K562 (cell line): ENCODE measurements around the gene PREP. TPM values are rescaled to one million over a fixed set of nuclear protein-coding genes. Genes with fewer than 3 reads are reported as not detected.

Source experiments
- ATAC-seq: fragments of 200-7000 bp; cut with Tn5 transposase; 3 replicates; pipeline ENCODE4 v1.9.1; 2020; ENCODE audit warnings: moderate library complexity
- BruUV-seq: library from RNA; stranded (reverse); fragments of 400-500 nt; replicated peaks from 2 replicates; lab custom pipeline; 2021; lab: Mats Ljungman, UMichigan
- CTCF ChIA-PET: fragments of 300-600 bp; formaldehyde crosslinking; extraction: SDS; loops from one replicate; lab custom pipeline; 2021; ENCODE audit warnings: low intra/inter-chr PET ratio; lab: Yijun Ruan, JAX
- POLR2A ChIA-PET: fragments of 300-600, 350-650 bp; sonication (Branson Sonifier 250); formaldehyde crosslinking; extraction: SDS; loops from one replicate; lab custom pipeline; 2021; ENCODE audit warnings: antibody characterized with exemption, inconsistent platforms; lab: Yijun Ruan, JAX
- DNase-seq, 4 experiments: peaks; one replicate each; pipeline versions ENCODE4 v3.0.0 to v3.0.0-alpha.2; 2011 to 2018; ENCODE audit warnings: low spot score in 3 of 4, mixed read lengths in 3 of 4; ENCODE audit errors: extremely low read depth in 1 of 4
- FAIRE-seq: peaks from 2 replicates; lab custom pipeline; 2011; peaks lifted over from hg19 to GRCh38; lab: Jason Lieb, UNC
- H2AFZ ChIP-seq: 2 replicates; pipeline ENCODE4 v1.6.0; 2011; ENCODE audit warnings: low read depth, low read length, control low read depth, inconsistent platforms
- H3K27ac ChIP-seq: fragments of 200-600 bp; 3 replicates; pipeline ENCODE4 v1.8.0; 2011; ENCODE audit warnings: low read depth, mild to moderate bottlenecking, control low read depth, inconsistent platforms, low read length, moderate library complexity, mixed read lengths; ENCODE audit errors: extremely low read depth
- H3K27me3 ChIP-seq, 2 experiments: fragments of 300-600 bp in 1 of 2; 2 replicates in 1 of 2; 3 replicates in 1 of 2; pipeline versions ENCODE4 v1.6.0 to v1.8.0; 2011; ENCODE audit warnings: inconsistent platforms in 2 of 2, low read length in 2 of 2, mild to moderate bottlenecking in 1 of 2, mixed read lengths in 1 of 2, moderate library complexity in 1 of 2; ENCODE audit not compliant: control insufficient read depth in 2 of 2, insufficient read depth in 2 of 2
- H3K36me3 ChIP-seq: fragments of 300-600 bp; 3 replicates; pipeline ENCODE4 v1.8.0; 2011; ENCODE audit warnings: mild to moderate bottlenecking, low read length, inconsistent platforms; ENCODE audit not compliant: control insufficient read depth, insufficient read depth
- H3K4me1 ChIP-seq, 2 experiments: fragments of 200-600 bp in 1 of 2; replicated peaks in 1 of 2; 2 replicates in 1 of 2; 3 replicates in 1 of 2; pipeline versions ENCODE4 v1.5.1 to v1.8.0; 2011; ENCODE audit warnings: inconsistent platforms in 2 of 2, low read length in 2 of 2, mild to moderate bottlenecking in 1 of 2, mixed read lengths in 1 of 2, moderate library complexity in 1 of 2; ENCODE audit not compliant: control insufficient read depth in 2 of 2, insufficient read depth in 2 of 2
- H3K4me2 ChIP-seq: 2 replicates; pipeline ENCODE4 v1.6.1; 2011; ENCODE audit warnings: low read length, control low read depth, inconsistent platforms, mixed read lengths; ENCODE audit not compliant: insufficient read depth
- H3K4me3 ChIP-seq: fragments of 200-600 bp; sonication (generic), shearing (Covaris generic); 2 replicates; pipeline ENCODE4 v1.5.1; 2016; ENCODE audit warnings: control low read depth, inconsistent platforms
- H3K79me2 ChIP-seq: fragments of 200-600 bp; 3 replicates; pipeline ENCODE4 v1.8.0; 2011; ENCODE audit warnings: low read length, inconsistent platforms; ENCODE audit not compliant: control insufficient read depth, insufficient read depth
- H3K9ac ChIP-seq, 2 experiments: 2 replicates each; pipeline versions ENCODE4 v1.6.0 to v1.6.1; 2011; ENCODE audit warnings: low read depth in 2 of 2, low read length in 2 of 2, control low read depth in 1 of 2, inconsistent platforms in 1 of 2, mild to moderate bottlenecking in 1 of 2, mixed read lengths in 1 of 2; ENCODE audit not compliant: insufficient read depth in 1 of 2
- H3K9me1 ChIP-seq: one replicate; pipeline ENCODE4 v1.6.0; 2011; ENCODE audit warnings: inconsistent platforms, mild to moderate bottlenecking, low read length, moderate library complexity; ENCODE audit not compliant: control insufficient read depth, insufficient read depth
- H3K9me3 ChIP-seq: replicated peaks from 2 replicates; pipeline ENCODE4 v1.5.1; 2011; ENCODE audit warnings: low read depth, low read length, inconsistent platforms; ENCODE audit not compliant: control insufficient read depth, insufficient read depth
- H4K20me1 ChIP-seq: replicated peaks from 2 replicates; pipeline ENCODE4 v1.6.1; 2011; ENCODE audit warnings: low read length, inconsistent platforms, mixed read lengths; ENCODE audit not compliant: control insufficient read depth, insufficient read depth
- CBX1 ChIP-seq: sonication (generic); IDR thresholded peaks from 2 replicates; pipeline ENCODE4 v1.6.1; 2016; ENCODE audit warnings: antibody characterized with exemption, low read depth, mild to moderate bottlenecking
- CCAR2 ChIP-seq: fragments of 200-400 bp; formaldehyde crosslinking; IDR thresholded peaks from 2 replicates; pipeline ENCODE4 v1.6.1; 2017; ENCODE audit warnings: mild to moderate bottlenecking, low read depth, low read length
- CHCHD3 ChIP-seq: fragments of 250-450 bp; sonication (Bioruptor Pico); IDR thresholded peaks from 2 replicates; pipeline ENCODE4 v2.1.2; 2022; ENCODE audit warnings: mild to moderate bottlenecking
- FOXM1 ChIP-seq, 2 experiments: fragments of 450-650 bp in 1 of 2; sonication (generic) in 1 of 2; formaldehyde crosslinking in 1 of 2; IDR thresholded peaks; 2 replicates each; pipeline versions ENCODE4 v1.6.1 to v1.9.0; 2017 to 2022; ENCODE audit warnings: low read depth in 2 of 2, mild to moderate bottlenecking in 2 of 2, missing genetic modification reagents in 1 of 2, moderate library complexity in 1 of 2
- FUS ChIP-seq: fragments of 200-400 bp; formaldehyde crosslinking; optimal IDR thresholded peaks from 2 replicates; pipeline ENCODE3; 2017; ENCODE audit warnings: low read depth, low read length
- GATA2 ChIP-seq: sonication (generic); formaldehyde crosslinking; IDR thresholded peaks from 2 replicates; pipeline ENCODE4 v1.4.0; 2020; ENCODE audit warnings: mild to moderate bottlenecking, missing genetic modification reagents
- HNRNPL ChIP-seq: fragments of 200-400 bp; formaldehyde crosslinking; IDR thresholded peaks from 2 replicates; pipeline ENCODE4 v1.6.1; 2017; ENCODE audit warnings: low read depth, mild to moderate bottlenecking, low read length
- JUND ChIP-seq, 2 experiments: IDR thresholded peaks; 2 replicates in 1 of 2; 3 replicates in 1 of 2; pipeline ENCODE4 v1.6.1; 2011; ENCODE audit warnings: borderline replicate concordance in 2 of 2, low read depth in 2 of 2, low read length in 2 of 2, improper control_type of control experiment in 1 of 2, missing biosample characterization in 1 of 2, missing genetic modification characterization in 1 of 2, missing genetic modification reagents in 1 of 2
- PREB ChIP-seq: sonication (generic); formaldehyde crosslinking; IDR thresholded peaks from 2 replicates; pipeline ENCODE4 v1.8.1; 2023; ENCODE audit warnings: mild to moderate bottlenecking, missing genetic modification reagents
- RAD21 ChIP-seq, 2 experiments: fragments of 250-450 bp in 1 of 2; fragments of 450-650 bp in 1 of 2; sonication (Bioruptor Pico) in 1 of 2; formaldehyde crosslinking in 1 of 2; IDR thresholded peaks in 1 of 2; conservative IDR thresholded peaks in 1 of 2; 2 replicates each; pipeline versions ENCODE4 v1.4.0 to v1.8.0; 2020 to 2022; ENCODE audit warnings: mild to moderate bottlenecking in 2 of 2, moderate library complexity in 1 of 2
- SMAD2 ChIP-seq: fragments of 150-350 bp; IDR thresholded peaks from 2 replicates; pipeline ENCODE4 v1.6.1; 2014; ENCODE audit warnings: low read depth, mild to moderate bottlenecking, low read length
- SMARCE1 ChIP-seq: fragments of 450-650 bp; IDR thresholded peaks from 2 replicates; pipeline ENCODE4 v1.7.1; 2016; ENCODE audit warnings: mild to moderate bottlenecking
- SNIP1 ChIP-seq: fragments of 450-650 bp; IDR thresholded peaks from 2 replicates; pipeline ENCODE4 v1.7.1; 2017; ENCODE audit warnings: low read depth, mild to moderate bottlenecking
- SNRNP70 ChIP-seq: fragments of 200-400 bp; formaldehyde crosslinking; optimal IDR thresholded peaks from 2 replicates; pipeline ENCODE3; 2017; ENCODE audit warnings: low read depth, low read length
- ZNF764 ChIP-seq: fragments of 250-450 bp; sonication (Bioruptor Pico); IDR thresholded peaks from 2 replicates; pipeline ENCODE4 v1.4.0; 2020; ENCODE audit warnings: low read depth, mild to moderate bottlenecking, moderate library complexity
- WGBS: fragments of 100-300 bp; shearing (Covaris generic); methylation state at CpG from one replicate; pipeline ENCODE4 v1.1.6; 2016; ENCODE audit warnings: low coverage, mixed read lengths; ENCODE audit not compliant: insufficient coverage; ENCODE audit errors: missing lambda C conversion rate; 5-methylcytosine and 5-hydroxymethylcytosine counted together
- in situ Hi-C: fragments of 300-500 bp; cut with MboI; formaldehyde crosslinking; loops from 4 replicates; pipeline ENCODE4 v1.15.0; 2018; ENCODE audit warnings: inconsistent platforms, mixed read lengths
- intact Hi-C: fragments of 100-400 bp; cut with micrococcal nuclease; formaldehyde crosslinking; loops from 2 replicates; pipeline ENCODE4 v1.14.2; 2022
- polyA plus RNA-seq, 8 experiments: library from polyadenylated mRNA; depleted of rRNA in 4 of 8; stranded (reverse) in 5 of 8; unstranded in 3 of 8; fragments of >200 nt; fragmentation: Nextera tagmentation in 2 of 8; fragmentation: Illumina TruSeq in 1 of 8; extraction: Ambion mirVana in 2 of 8; extraction: Trizol in 1 of 8; gene quantifications; 2 replicates each; pipeline versions ENCODE4 v1.2.1 to v1.2.3, GENCODE V29; 2011 to 2014; ENCODE audit warnings: inconsistent platforms in 1 of 8, missing spikeins in 1 of 8
- total RNA-seq, 7 experiments: library from RNA; depleted of rRNA in 6 of 7; stranded (reverse); fragments of >200 nt in 6 of 7; fragmentation: Illumina TruSeq in 2 of 7; extraction: Trizol in 2 of 7; gene quantifications; 2 replicates each; pipeline versions ENCODE4 v1.2.1 to v1.2.3, GENCODE V29; 2011 to 2021; ENCODE audit warnings: low replicate concordance in 1 of 7

PREP gene
- total and polyA plus RNA-seq, 9 of the 15 experiments (the other 6 are each of a cell fraction or from before 2014, with no cell fraction given): 14.1 to 60.8 (median 28.3) TPM

GRCh38 chr6:105382958-105383357 lies 19.9 kb downstream of the PREP start (continued):
- TF ChIP-seq PREB (CRISPR knock-in tag) (no peak), CHCHD3 (CRISPR knock-in tag) (no peak), FOXM1 (IDR thresholded peaks at IDR 0.05; ENCODE audit: low read depth) (no peak), FOXM1 (CRISPR knock-in tag; IDR thresholded peaks at IDR 0.05; ENCODE audit: low read depth) (no peak), GATA2 (CRISPR knock-in tag) (no peak)

- BruUV-seq: no TSS peak
- no peak for FAIRE-seq
- Histone ChIP-seq H2AFZ (no peak overlapping the region), H3K9ac (no peak overlapping the region), H3K79me2 (peaks cover 64% of the 10 kb centered on the region), H3K36me3 (peaks cover 32% of the 10 kb centered on the region; the same call in 2 of the 3 replicates), H3K9me1 (peaks cover 7% of the 10 kb centered on the region), H3K4me3 (no peak overlapping the region), H3K27me3 (no peaks in the 10 kb centered on the region), H3K4me2 (no peak overlapping the region), H3K27ac (no peak overlapping the region), H3K4me1 (peaks cover 8 to 15% of the 10 kb centered on the region in 2 experiments; a peak in 3 of 5 replicates), H3K9me3 (no peaks in the 10 kb centered on the region), H4K20me1 (0 out of 2 replicates have a peak, but pooled peaks cover 11% of the 10 kb centered on the region)
- intact Hi-C loops (no loop called here), in situ Hi-C loops (no loop called here)
- ChIA-PET POLR2A (no interaction called here), CTCF (no interaction called here)
- TF ChIP-seq SMAD2 (no peak), SNRNP70 (no peak), CBX1 (no peak), SMARCE1 (no peak), JUND (IDR thresholded peaks at IDR 0.05; ENCODE audit: borderline replicate concordance, low read depth, low read length) (no peak), JUND (tag; IDR thresholded peaks at IDR 0.05; ENCODE audit: borderline replicate concordance, low read depth, low read length) (no peak), RAD21 (CRISPR knock-in tag; conservative IDR thresholded peaks at IDR 0.05 in 1 of 2, IDR thresholded peaks at IDR 0.05 in 1 of 2) (no peak), CCAR2 (no peak), ZNF764 (CRISPR knock-in tag) (no peak), SNIP1 (no peak), FUS (no peak), HNRNPL (no peak)
- no peak for DNase-seq
- no peak; the same call in 2 of the 3 replicates for ATAC-seq
- 17% methylated on average over 1 of the region's 2 CpGs for WGBS
Observed at GRCh38 chr6:105382496-105382895, 20.4 kb downstream of the PREP start.
